ENCODE results near the gene SYPL1.

GRCh38 chr7:106100863-106101629 is 11.1 kb downstream of the SYPL1 start:
- TF ChIP-seq CTCF (IDR thresholded peaks at IDR 0.05) (no peak), POLR2A (IDR thresholded peaks at IDR 0.05) (no peak)
